ENCODE data around the gene PGM2L1. TPM values are rescaled to one million over a fixed set of nuclear protein-coding genes. Genes with fewer than 3 reads are reported as not detected.
A peak's percentile ranks its signal among the peaks of the same experiment; 100 is the strongest.

The PGM2L1 gene
- total RNA-seq, 3 donors from 2014 or later: 8.3 to 12.2 (median 12.0) TPM

DNA sequence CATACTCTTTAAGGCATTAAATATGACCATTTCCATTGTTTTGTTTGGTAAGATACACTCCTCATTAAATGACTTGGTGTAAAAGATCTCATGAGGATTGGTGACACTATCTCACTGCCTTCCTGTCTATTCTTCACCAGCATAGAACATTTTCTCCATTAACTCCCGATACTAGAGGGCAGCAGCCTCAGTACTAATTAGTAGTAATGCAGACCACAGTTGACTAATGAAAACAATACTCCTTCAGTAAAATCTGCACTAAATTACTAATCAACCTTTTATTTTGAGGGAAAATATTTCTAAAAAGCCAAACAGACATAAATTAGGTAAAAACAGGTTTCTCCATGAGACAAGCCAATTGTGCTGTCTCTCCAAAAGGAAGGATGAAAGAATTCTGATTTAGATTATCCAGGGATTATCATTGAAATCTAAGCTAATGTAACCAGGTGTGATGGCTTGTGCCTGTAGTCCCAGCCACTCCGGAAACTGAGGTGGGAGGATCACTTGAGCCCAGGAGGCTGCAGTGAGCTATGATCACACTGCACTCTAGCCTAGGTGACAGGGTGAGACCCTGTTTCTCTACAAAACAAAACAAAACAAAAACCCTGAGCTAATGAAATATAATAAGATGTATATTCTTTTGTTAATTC is 9.4 kb downstream of the PGM2L1 start:
- intact Hi-C loops (cut with DNase I, micrococcal nuclease): loop anchor here in 1 of 2 donors (5.0 kb wide), 1 partner anchor 58 kb away; no protein-coding TSS in a partner anchor
- H3K9me3 ChIP-seq: no peaks in the 10 kb centered on the region
- peaks cover 5% of the 10 kb centered on the region for H3K4me1 ChIP-seq (ENCODE audit: low read depth)
- ATAC-seq: peak; percentile 86
- TF ChIP-seq CTCF (IDR thresholded peaks at IDR 0.05): no peak
- no peak overlapping the region for H3K4me3 ChIP-seq
- peak in 1 of 3 donors; percentile 94 for DNase-seq
- H3K36me3 ChIP-seq (ENCODE audit: low read depth): no peaks in the 10 kb centered on the region

GRCh38 chr11:74384641-74385040 is 13.6 kb downstream of the PGM2L1 start:
- TF ChIP-seq CTCF (IDR thresholded peaks at IDR 0.05): no peak
- intact Hi-C loops (cut with DNase I, micrococcal nuclease): loop anchor here in 1 of 2 donors (5.0 kb wide), 1 partner anchor 63 kb away; no protein-coding TSS in a partner anchor
- Histone ChIP-seq H3K36me3 (ENCODE audit: low read depth) (no peaks in the 10 kb centered on the region), H3K4me3 (no peak overlapping the region), H3K9me3 (no peaks in the 10 kb centered on the region), H3K4me1 (ENCODE audit: low read depth) (peaks cover 9% of the 10 kb centered on the region)
- no peak for DNase-seq
- no peak for ATAC-seq

- peak in 2 of 3 donors; percentile 69 to 89 for DNase-seq
- Histone ChIP-seq H3K4me1 (ENCODE audit: low read depth) (peaks cover 4% of the 10 kb centered on the region), H3K9me3 (no peaks in the 10 kb centered on the region), H3K36me3 (ENCODE audit: low read depth) (no peaks in the 10 kb centered on the region), H3K4me3 (no peak overlapping the region)
- no peak for TF ChIP-seq CTCF (IDR thresholded peaks at IDR 0.05)
- peak; percentile 88 for ATAC-seq
- intact Hi-C loops (cut with DNase I, micrococcal nuclease): no loop called here
These were observed 17.3 kb downstream of the PGM2L1 start for GRCh38 chr11:74380746-74381439.

- DNase-seq: no peak
- H3K36me3 ChIP-seq (ENCODE audit: low read depth): no peaks in the 10 kb centered on the region
- peaks cover 4% of the 10 kb centered on the region for H3K4me1 ChIP-seq (ENCODE audit: low read depth)
- no peak for TF ChIP-seq CTCF (IDR thresholded peaks at IDR 0.05)
- H3K4me3 ChIP-seq: no peak overlapping the region
- no peaks in the 10 kb centered on the region for H3K9me3 ChIP-seq
- intact Hi-C loops (cut with DNase I, micrococcal nuclease): no loop called here
- no peak for ATAC-seq
These were observed 20.5 kb downstream of the PGM2L1 start for GRCh38 chr11:74377689-74378088.

GRCh38 chr11:74373382-74373781 is 24.9 kb downstream of the PGM2L1 start:
- intact Hi-C loops (cut with DNase I, micrococcal nuclease): no loop called here
- DNase-seq: no peak
- peaks cover 2% of the 10 kb centered on the region for H3K36me3 ChIP-seq (ENCODE audit: low read depth)
- H3K4me3 ChIP-seq: no peak overlapping the region
- no peaks in the 10 kb centered on the region for H3K4me1 ChIP-seq (ENCODE audit: low read depth)
- no peak for ATAC-seq
- H3K9me3 ChIP-seq: no peaks in the 10 kb centered on the region
- TF ChIP-seq CTCF (IDR thresholded peaks at IDR 0.05): no peak

All from mucosa of descending colon (tissue), 3 donors.